IPS-NIHi7 (cell line): ENCODE results near the gene PBX4.

ENCODE experiments used
- DNase-seq: peaks from one replicate; pipeline ENCODE4 v3.0.0; 2012; ENCODE audit warnings: mixed read lengths; ENCODE audit errors: extremely low spot score

The PBX4 gene

GRCh38 chr19:19649155-19649554 is 30.7 kb upstream of the PBX4 start:
- DNase-seq, result no peak

GRCh38 chr19:19647037-19647835 is 28.7 kb upstream of the PBX4 start:
- DNase-seq, result no peak

DNA sequence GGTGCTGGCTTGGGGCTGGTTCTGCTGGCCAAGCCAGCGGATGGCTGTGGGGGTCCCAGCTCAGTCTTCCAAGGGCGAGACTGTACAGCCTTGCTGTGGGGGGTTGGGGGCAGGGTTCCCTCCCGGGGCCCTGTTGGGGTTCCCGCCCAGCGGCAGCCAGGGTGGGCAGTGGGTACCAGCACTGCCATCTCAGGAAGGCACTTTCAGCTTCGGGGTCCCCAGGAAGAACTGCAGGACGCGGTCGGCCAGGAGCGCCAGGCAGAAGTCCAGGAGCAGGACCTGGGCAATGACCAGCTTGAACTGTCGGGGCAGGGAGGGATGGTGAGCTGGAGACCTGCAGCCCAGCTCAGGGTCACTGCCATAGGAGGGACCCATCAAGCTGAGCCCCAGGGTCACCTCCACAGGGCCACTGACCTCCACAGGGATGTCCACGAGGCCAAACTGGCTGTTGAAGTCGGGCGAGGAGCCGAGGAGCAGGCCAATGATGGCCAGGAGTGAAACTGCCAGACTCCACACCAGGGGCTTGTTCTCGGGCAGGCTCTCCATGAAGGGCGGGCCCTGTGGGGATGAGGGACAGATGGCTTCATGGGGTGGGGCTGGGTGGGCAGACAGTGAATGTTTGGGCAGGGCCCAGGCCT is 26.9 kb upstream of the PBX4 start:
- DNase-seq, result no peak

GRCh38 chr19:19644054-19644388 is 25.5 kb upstream of the PBX4 start:
- DNase-seq, result no peak

- DNase-seq, result peak; percentile 97
Measured at GRCh38 chr19:19643158-19644053, 24.9 kb upstream of the PBX4 start, which contains the start of gene GMIP. Gene GMIP (minus strand): TSS chr19:19643657. CDS start chr19:19643529, 128 bp downstream.

- no peak for DNase-seq
Measured at GRCh38 chr19:19642506-19643157, 24.1 kb upstream of the PBX4 start.

DNA sequence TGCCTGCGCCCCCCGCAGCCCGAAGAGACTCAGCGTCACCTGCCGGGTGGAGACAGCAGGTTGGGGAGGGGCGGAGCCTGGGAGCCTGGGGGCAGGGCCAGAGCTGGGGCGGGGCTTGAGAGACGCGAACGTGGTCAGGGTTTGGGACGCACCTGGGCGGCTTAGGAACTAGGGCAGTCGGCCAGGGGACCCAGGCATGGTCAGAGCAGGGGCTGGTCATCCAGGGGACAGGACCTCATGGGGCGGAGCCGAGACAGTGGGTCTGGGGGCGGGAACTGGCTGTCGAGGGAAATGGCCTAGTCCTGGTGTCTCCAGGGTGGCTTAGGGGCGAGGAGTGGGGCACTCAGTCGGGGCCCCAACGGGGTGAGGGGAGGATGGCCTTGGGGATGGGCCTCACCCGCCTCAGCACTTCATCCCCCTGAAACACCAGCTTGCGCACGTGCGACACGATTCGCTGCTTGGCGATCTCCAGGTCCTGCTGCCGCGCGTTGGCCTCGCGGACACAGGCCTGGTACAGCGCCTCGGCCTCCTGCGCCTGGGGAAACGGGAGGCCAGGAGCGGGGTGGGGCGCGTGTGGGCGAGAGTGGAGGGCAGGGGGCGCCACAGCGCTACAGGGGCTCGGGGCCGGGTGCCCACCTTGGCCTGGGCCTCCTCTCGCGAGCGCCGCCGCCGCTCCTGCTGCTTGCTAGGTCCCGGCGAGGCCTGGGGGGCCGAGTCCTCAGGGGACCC is 19.2 kb upstream of the PBX4 start:
- DNase-seq, result peak; percentile 93

DNA sequence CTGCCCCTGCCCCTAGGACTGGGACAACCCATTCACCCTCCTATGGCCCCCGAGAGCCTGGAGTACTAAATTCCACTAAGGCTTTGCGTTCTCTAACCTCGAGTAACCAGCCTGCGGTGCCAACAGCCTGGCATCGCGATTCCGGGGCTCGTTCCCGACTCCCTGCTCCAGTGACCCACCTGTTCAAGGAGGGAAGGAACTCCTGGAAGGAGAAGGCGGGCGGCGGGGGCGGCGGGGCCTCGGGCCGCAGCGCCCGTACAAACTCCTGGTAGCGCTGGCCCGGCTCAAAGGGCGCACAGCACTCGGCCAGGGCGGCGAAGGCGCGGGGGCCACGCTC is 18.7 kb upstream of the PBX4 start:
- DNase-seq, result no peak

DNA sequence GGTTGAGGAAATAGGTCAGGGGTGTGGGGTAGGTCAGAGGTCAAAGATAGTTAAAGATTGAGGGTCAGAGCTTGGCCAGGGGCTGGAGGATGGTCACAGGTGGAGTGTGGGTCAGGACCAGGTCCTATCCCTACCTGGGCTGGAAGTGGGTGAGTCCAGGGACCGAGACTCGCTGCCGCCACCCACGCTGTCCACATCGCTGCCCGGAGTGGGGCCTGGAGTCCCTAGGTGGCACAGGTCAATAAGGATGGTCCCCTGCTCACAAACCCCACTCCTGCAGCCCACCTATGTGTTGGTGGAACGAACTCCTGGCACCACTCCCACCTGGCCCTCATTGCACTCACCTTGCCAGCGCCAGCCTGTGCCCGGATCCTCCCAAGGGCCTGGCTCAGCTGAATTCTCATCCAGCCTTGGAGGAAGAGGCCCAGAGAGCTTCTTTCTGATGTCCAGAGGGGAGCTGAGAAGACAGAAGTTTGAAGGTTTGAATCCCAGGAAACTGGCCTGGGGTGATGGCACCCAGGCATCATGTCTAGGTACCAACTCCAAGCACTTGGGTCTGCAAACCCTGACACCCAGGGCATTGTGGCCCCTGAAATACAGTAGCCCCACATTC is 18.2 kb upstream of the PBX4 start:
- no peak for DNase-seq

DNA sequence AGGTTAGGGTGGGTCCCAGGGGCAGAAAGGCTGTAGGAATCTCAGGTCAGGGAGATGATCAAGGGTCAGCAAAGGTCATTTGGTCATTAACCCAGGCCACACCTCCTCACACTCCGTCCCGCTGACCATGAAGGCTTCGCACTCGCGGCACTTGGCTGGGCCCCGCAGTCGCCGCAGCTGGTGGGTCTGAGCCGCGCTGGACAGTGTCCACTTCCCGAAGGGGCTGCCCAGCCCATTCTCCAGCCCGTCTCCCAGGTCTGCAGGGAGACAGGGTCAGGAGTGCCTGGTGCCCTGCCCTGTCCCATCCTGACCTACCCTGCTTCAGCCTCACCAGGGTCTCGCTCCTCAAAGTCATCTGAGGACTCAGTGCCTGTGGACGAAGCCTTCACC is 16.8 kb upstream of the PBX4 start:
- no peak for DNase-seq

DNA sequence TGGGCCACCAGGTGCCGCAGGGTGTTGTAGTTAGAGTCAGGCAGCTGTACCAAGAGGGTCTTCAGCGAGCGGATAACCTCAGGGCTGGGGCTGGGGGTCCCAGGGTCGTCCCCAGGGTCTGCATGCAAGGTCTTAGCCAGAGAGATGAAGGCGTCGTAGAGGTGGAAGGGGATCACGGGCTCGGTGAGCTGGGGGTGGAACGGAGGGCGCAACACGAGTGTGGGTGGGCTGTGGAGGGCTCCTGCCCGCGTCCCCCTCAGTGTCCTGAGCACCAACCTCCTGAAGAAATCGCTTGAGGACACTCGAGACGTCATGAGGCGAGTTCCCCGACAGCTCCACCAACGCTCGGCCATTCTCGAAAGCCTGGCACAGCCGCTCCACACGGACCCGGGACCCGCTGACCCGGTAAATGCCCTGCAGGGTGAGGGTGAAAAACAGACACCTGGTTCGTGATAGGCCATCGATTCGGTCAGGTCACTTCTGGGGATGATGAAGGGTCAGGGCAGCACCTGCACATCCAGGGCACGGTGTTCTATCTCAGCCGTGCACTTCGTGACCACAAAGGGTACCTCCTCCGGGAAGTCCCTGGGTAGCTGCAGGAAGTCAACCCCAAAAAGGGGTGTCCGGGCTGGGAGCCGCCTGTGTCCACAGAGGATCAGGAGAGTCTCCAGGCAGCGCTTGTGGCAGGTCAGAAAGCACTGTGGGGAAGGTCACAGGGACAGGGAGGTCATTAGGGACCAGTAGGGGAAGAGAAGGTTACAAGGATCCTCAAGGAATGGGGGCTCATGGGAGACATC is 16.2 kb upstream of the PBX4 start:
- DNase-seq, result no peak

GRCh38 chr19:19633711-19634515 is 15.4 kb upstream of the PBX4 start:
- no peak for DNase-seq

GRCh38 chr19:19632661-19633060 is 14.2 kb upstream of the PBX4 start:
- DNase-seq, result no peak

DNA sequence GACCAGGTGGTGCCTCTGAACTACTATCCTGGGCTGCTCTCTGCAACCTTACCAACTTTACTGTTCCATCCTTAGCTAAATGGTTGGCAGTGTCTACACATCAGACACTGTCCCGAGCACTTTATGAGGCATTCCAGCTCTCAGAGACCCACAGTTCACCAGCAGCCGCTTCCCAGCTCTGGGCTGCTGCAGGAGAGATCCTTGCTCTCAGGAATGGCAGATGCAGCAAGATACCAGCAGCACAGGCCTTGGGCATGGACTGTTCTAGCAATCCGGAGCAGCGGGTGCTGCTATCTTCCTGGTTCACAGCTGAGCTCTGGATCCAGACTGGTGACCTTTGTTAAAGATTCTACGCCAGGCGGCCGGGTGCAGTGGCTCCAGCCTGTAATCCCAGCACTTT is 12.9 kb upstream of the PBX4 start:
- no peak for DNase-seq

DNA sequence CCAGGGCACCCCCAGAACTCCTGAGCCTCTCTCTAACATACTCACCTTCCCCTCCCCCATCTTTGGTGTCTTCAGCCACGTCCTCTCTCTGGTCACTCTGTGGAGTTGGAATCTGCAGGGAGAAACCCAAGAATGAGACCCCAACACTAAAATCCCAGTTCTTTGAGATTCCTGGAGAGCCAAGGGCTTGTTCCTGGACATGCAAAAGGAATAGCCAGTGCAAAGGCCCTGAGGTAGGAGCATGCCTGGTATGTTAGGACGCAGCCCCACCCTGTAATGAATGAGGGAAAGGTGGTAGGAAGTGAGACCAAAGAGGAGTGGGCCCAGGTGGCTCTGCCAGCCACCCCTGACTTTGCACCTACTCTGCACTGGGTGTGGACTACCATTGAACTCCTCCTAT is 11.9 kb upstream of the PBX4 start:
- no peak for DNase-seq

DNA sequence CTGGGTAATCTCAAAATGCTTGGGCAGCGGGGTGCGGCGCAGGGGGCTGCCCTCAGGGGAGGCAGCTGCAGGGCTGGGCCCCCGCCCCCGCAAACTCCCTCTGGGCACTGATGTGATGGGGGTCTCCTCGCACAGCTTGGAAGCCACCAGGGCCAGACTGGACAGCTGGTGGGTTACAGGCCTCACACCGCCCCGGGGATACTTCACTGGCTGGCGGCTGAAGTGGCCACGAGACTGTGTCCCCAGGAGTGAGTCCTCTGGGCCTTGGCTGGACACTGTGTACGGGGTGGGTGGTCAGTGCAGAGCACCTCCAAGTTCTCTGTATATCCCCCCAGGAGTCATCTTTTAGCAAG is 11.6 kb upstream of the PBX4 start:
- DNase-seq, result no peak

GRCh38 chr19:19628501-19629134 is 10.1 kb upstream of the PBX4 start:
- peak; percentile 96 for DNase-seq

- DNase-seq, result peak; percentile 93
Measured at GRCh38 chr19:19627621-19628500, 9.4 kb upstream of the PBX4 start, which contains the start of gene LPAR2. Gene LPAR2 (minus strand): TSS chr19:19628220. CDS start chr19:19627275, 945 bp downstream.
